Neural cell (in vitro differentiated cells): ENCODE data around the gene ACTA2. TPM values are rescaled to one million over a fixed set of nuclear protein-coding genes. Genes with fewer than 3 reads are reported as not detected.

Source experiments
- H2AFZ ChIP-seq: fragments of 200-600, 300-800 bp; sonication (generic), shearing (Covaris generic); 2 replicates; pipeline ENCODE4 v1.6.0; 2014; ENCODE audit warnings: low read depth, mild to moderate bottlenecking, antibody characterized with exemption, low read length, moderate library complexity
- H3F3A ChIP-seq: fragments of 200-600 bp; shearing (Covaris generic); 2 replicates; pipeline ENCODE4 v1.6.1; 2016; ENCODE audit warnings: mild to moderate bottlenecking, moderate library complexity, mixed read lengths, antibody characterized with exemption, low read length; ENCODE audit not compliant: insufficient read depth, poor library complexity, severe bottlenecking
- H3K27ac ChIP-seq: fragments of 200-600, 300-800 bp; sonication (generic), shearing (Covaris generic); 2 replicates; pipeline ENCODE4 v1.5.1; 2014; ENCODE audit warnings: mild to moderate bottlenecking, low read length, moderate library complexity
- H3K27me3 ChIP-seq: fragments of 300-800, 200-600 bp; sonication (generic), shearing (Covaris generic); 2 replicates; pipeline ENCODE4 v1.6.0; 2014; ENCODE audit warnings: mild to moderate bottlenecking, low read depth, low read length, moderate library complexity; ENCODE audit not compliant: insufficient read depth
- H3K36me3 ChIP-seq: fragments of 300-800, 200-600 bp; sonication (generic), shearing (Covaris generic); 2 replicates; pipeline ENCODE4 v1.5.1; 2014; ENCODE audit warnings: mild to moderate bottlenecking, antibody characterized with exemption, low read length, moderate library complexity; ENCODE audit not compliant: insufficient read depth
- H3K4me2 ChIP-seq: fragments of 300-800, 200-600 bp; sonication (generic), shearing (Covaris generic); 2 replicates; pipeline ENCODE4 v1.6.0; 2014; ENCODE audit warnings: mild to moderate bottlenecking, low read length
- H3K4me3 ChIP-seq: fragments of 300-800, 200-600 bp; sonication (generic), shearing (Covaris generic); 2 replicates; pipeline ENCODE4 v1.5.1; 2014; ENCODE audit warnings: mild to moderate bottlenecking, low read length, moderate library complexity
- H3K79me2 ChIP-seq: fragments of 200-600 bp; shearing (Covaris generic); replicated peaks from 2 replicates; pipeline ENCODE4 v1.6.0; 2014; ENCODE audit warnings: mild to moderate bottlenecking, low read length, moderate library complexity; ENCODE audit not compliant: insufficient read depth
- H3K9ac ChIP-seq: fragments of 300-800, 200-600 bp; sonication (generic), shearing (Covaris generic); 2 replicates; pipeline ENCODE4 v1.6.1; 2016; ENCODE audit warnings: mild to moderate bottlenecking, low read length, mixed read lengths
- H3K9me2 ChIP-seq: fragments of 200-600 bp; shearing (Covaris generic); 2 replicates; pipeline ENCODE4 v1.6.1; 2016; ENCODE audit warnings: mild to moderate bottlenecking, low read length, mixed read lengths; ENCODE audit not compliant: insufficient read depth
- H3K9me3 ChIP-seq: fragments of 200-600, 300-800 bp; sonication (generic), shearing (Covaris generic); 2 replicates; pipeline ENCODE4 v1.6.1; 2016; ENCODE audit warnings: mild to moderate bottlenecking, mixed run types, low read length, moderate library complexity, mixed read lengths
- H4K20me1 ChIP-seq: fragments of 200-600 bp; shearing (Covaris generic); 2 replicates; pipeline ENCODE4 v1.6.1; 2016; ENCODE audit warnings: mild to moderate bottlenecking, mixed run types; ENCODE audit not compliant: insufficient read depth
- CTCF ChIP-seq: fragments of 450-650 bp; IDR thresholded peaks from 2 replicates; pipeline ENCODE4 v1.5.1; 2014; ENCODE audit warnings: antibody characterized with exemption, mild to moderate bottlenecking, moderate library complexity; ENCODE audit not compliant: poor library complexity, severe bottlenecking
- EP300 ChIP-seq: fragments of 450-650 bp; conservative IDR thresholded peaks from 2 replicates; pipeline ENCODE4 v1.6.1; 2014; ENCODE audit warnings: antibody characterized with exemption, mild to moderate bottlenecking, moderate library complexity; ENCODE audit not compliant: poor library complexity, severe bottlenecking
- EZH2 ChIP-seq: fragments of 200-600, 300-800 bp; shearing (Covaris generic), sonication (generic); IDR thresholded peaks from 2 replicates; pipeline ENCODE4 v1.6.1; 2014; ENCODE audit warnings: antibody characterized with exemption, low read length, borderline replicate concordance, mild to moderate bottlenecking; ENCODE audit not compliant: insufficient read depth, poor library complexity, severe bottlenecking
- MXI1 ChIP-seq: fragments of 450-650 bp; conservative IDR thresholded peaks from 2 replicates; pipeline ENCODE4 v1.6.1; 2014; ENCODE audit warnings: antibody characterized with exemption, mild to moderate bottlenecking; ENCODE audit not compliant: poor library complexity, severe bottlenecking
- POLR2AphosphoS5 ChIP-seq: IDR thresholded peaks from 2 replicates; pipeline ENCODE4 v1.6.1; 2012
- RAD21 ChIP-seq: fragments of 450-650 bp; conservative IDR thresholded peaks from 2 replicates; pipeline ENCODE4 v1.6.1; 2014; ENCODE audit warnings: antibody characterized with exemption, mild to moderate bottlenecking, moderate library complexity
- REST ChIP-seq: IDR thresholded peaks from 2 replicates; pipeline ENCODE4 v1.6.1; 2012; ENCODE audit warnings: borderline replicate concordance
- SMC3 ChIP-seq: fragments of 450-650 bp; conservative IDR thresholded peaks from 2 replicates; pipeline ENCODE4 v1.6.1; 2014; ENCODE audit warnings: antibody characterized with exemption, mild to moderate bottlenecking, moderate library complexity; ENCODE audit not compliant: poor library complexity
- TAF1 ChIP-seq: IDR thresholded peaks from 2 replicates; pipeline ENCODE4 v1.6.1; 2012; ENCODE audit warnings: low read depth
- polyA plus RNA-seq: library from polyadenylated mRNA; depleted of rRNA; stranded (reverse); fragments of >200 nt; gene quantifications from 2 replicates; pipeline ENCODE4 v1.2.3, GENCODE V29; 2014

Gene ACTA2
- polyA plus RNA-seq, 1 donor from 2014 or later: 0.53 TPM

GRCh38 chr10:88986549-88987242, 34.1 kb upstream of the ACTA2 start:
- no peaks in the 10 kb centered on the region for H3K36me3 ChIP-seq
- no peaks in the 10 kb centered on the region for H3K9me3 ChIP-seq
- H3K4me2 ChIP-seq: no peak overlapping the region
- no peak overlapping the region for H3K9ac ChIP-seq
- TF ChIP-seq CTCF (peak; percentile 38), MXI1 (no peak)
- H3K4me3 ChIP-seq: no peak overlapping the region
- no peak overlapping the region for H2AFZ ChIP-seq
- H3K9me2 ChIP-seq: no peaks in the 10 kb centered on the region
- H3K27ac ChIP-seq: no peak overlapping the region
- no peaks in the 10 kb centered on the region for H4K20me1 ChIP-seq
- H3K27me3 ChIP-seq: peaks cover 21% of the 10 kb centered on the region
- H3K79me2 ChIP-seq: no peaks in the 10 kb centered on the region
- no peaks in the 10 kb centered on the region for H3F3A ChIP-seq

- Histone ChIP-seq H3K4me2 (no peak overlapping the region), H3K79me2 (no peaks in the 10 kb centered on the region), H2AFZ (no peak overlapping the region), H3K9ac (no peak overlapping the region), H3K36me3 (no peaks in the 10 kb centered on the region), H3K9me3 (no peaks in the 10 kb centered on the region), H3K9me2 (no peaks in the 10 kb centered on the region), H3F3A (no peaks in the 10 kb centered on the region), H4K20me1 (no peaks in the 10 kb centered on the region), H3K27ac (no peak overlapping the region), H3K4me3 (no peak overlapping the region), H3K27me3 (no peaks in the 10 kb centered on the region)
- TF ChIP-seq EP300: no peak
- no peak for TF ChIP-seq TAF1
- no peak for TF ChIP-seq MXI1
- no peak for TF ChIP-seq POLR2AphosphoS5
- TF ChIP-seq EZH2: no peak
- TF ChIP-seq CTCF: no peak
- no peak for TF ChIP-seq SMC3
- TF ChIP-seq REST: no peak
- TF ChIP-seq RAD21: no peak
Measured at GRCh38 chr10:88984525-88984924, 32.0 kb upstream of the ACTA2 start.
